HG02678 (cell line): ENCODE data around the gene MAP2K1.
"Not testable (repeated sequence)": the region's sequence is repeated elsewhere in the genome, so short reads cannot be mapped to it uniquely, and the experiment has no call there.

Experiments used
- ATAC-seq: cut with Tn5 transposase; IDR thresholded peaks from one replicate; pipeline ENCODE4 v1.9.1; 2021; ENCODE audit warnings: mild to moderate bottlenecking, moderate library complexity; ENCODE audit not compliant: unreplicated experiment

The MAP2K1 gene

GRCh38 chr15:66474135-66474534, 87.4 kb downstream of the MAP2K1 start:
- ATAC-seq, result no peak

- ATAC-seq, result no peak
These were observed 88.3 kb downstream of the MAP2K1 start for GRCh38 chr15:66474963-66475362.

- no peak for ATAC-seq
These were observed 89.8 kb downstream of the MAP2K1 start for GRCh38 chr15:66476535-66476934.

- no peak for ATAC-seq
These were observed 90.3 kb downstream of the MAP2K1 start for GRCh38 chr15:66477011-66477410.

DNA sequence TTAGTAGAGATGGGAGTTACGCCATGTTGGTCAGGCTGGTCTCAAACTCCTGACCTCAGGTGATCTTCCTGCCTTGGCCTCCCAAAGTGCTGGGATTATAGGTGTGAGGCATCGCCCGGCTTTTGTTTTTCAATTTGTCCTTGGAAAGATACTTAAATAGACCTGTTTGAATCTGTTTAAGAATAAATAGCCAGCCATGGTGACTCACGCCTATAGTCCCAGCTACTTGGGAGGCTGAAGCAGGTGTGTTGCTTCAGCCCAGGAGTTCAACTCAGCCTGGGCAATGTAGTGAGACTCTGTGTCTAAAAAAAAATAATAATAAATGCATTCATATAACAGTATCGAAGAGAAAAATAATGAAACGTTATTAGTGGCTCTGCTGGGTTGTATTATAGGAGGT, 93.6 kb downstream of the MAP2K1 start:
- no peak for ATAC-seq

DNA sequence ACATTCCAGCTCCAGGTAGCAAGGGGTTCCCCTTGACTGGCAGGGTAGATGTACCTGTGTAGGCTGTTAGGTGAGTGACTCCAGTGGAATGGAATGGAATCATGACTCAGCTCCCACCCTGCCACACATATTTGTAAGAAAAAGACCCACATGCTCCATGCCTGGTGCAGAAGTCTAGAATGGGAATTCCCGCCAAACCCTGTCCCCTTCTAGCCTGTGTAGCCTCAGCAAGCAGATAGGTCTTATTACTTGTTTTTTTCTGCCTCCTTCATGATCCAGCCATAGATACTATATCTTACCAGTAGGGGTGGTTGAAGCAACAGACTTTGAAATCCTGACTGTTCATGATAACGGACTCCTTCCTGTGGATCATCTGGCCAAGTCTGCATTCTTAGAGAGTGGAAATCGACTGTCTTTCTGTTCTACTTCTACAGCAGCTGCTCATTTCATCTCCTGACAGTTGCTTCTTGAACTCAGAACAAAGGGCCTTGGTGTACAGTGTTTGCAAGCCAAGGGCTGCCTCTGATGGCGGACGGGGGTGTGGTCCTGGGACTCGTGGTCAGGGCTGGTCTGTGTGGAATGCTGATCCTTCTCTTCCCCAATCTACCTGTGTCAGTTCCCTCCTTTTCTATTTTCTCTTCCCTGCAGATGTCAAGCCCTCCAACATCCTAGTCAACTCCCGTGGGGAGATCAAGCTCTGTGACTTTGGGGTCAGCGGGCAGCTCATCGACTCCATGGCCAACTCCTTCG, 94.6 kb downstream of the MAP2K1 start:
- ATAC-seq, result no peak

DNA sequence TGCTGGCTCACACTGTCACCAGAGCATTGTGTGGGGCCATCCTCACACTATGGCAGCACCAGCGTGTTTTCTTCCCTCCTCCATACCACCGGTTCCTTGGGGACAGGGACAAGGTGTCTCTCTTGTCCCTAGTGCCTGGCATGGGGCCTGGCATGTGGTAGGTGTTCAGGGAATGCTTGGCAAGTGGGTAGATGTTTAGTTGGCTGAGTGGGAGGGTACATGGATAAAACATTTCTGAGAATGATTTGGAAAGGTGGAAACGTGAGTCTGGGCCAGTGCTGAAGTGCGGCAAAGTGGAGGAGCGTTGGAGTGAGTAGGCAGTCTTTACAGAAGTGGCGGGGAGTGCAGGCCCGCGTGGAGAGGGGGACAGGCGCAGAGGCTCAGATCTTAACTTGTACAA, 95.8 kb downstream of the MAP2K1 start:
- no peak for ATAC-seq

DNA sequence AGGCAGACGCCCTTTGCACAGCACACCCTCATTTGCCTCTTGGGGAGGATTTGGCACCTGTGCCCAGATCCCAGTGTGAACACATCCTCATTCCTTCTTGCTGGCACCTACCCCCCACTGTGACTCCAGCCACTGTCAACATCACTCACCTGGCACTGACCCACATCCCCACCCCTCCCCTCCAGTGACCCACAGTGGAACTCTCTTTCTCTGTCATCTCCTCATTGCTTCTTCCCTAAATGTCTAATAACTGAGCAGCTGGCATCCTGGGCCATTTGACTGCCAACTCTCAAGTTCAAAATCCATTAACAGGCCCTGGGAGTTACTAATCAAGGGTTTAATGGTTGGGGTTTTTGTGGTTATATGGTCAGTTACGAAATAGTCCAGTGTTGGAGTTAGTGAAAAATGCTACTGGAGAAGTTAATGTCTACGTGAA, 96.4 kb downstream of the MAP2K1 start:
- ATAC-seq, result no peak

- no peak for ATAC-seq
These were observed 97.9 kb downstream of the MAP2K1 start for GRCh38 chr15:66484539-66485112.

DNA sequence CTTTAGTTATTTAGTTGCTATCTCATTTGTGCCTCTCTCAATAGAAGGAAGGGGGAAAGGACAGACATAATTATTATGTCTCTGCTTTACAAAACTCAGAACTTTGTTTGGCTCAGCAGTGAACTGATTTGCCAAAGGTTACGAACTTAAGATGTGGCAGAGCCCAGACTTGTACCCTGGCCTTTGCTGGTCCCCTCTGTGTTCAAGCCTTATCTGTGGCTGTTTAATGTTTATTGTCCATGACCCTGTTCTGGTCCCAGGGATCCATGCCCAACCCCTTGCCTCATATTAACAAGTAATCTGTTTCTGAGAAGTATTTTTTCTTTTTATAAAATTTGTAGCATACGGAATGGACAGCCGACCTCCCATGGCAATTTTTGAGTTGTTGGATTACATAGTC, 100.2 kb downstream of the MAP2K1 start:
- ATAC-seq, result no peak

DNA sequence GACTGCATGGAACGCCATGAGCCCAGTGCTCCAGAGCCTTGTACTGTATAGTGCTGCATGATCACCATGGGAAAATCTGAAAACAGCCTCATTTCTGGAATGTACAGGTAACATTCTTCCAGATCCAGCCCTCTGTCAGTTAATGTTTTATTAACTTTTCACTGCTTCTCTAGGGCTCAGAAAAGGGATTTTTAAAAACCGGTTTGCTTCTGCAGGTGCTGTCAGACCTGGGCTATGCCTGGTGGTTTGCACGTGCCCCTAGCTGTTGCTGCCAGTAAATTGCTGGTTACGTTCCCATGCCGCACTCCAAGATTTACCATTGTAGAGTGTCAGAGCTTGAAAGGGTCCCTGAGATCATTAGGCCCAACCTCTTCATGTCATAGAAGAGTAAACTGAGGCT, 101.8 kb downstream of the MAP2K1 start:
- ATAC-seq, result no peak

- no peak for ATAC-seq
These were observed 102.6 kb downstream of the MAP2K1 start for GRCh38 chr15:66489179-66489791.

DNA sequence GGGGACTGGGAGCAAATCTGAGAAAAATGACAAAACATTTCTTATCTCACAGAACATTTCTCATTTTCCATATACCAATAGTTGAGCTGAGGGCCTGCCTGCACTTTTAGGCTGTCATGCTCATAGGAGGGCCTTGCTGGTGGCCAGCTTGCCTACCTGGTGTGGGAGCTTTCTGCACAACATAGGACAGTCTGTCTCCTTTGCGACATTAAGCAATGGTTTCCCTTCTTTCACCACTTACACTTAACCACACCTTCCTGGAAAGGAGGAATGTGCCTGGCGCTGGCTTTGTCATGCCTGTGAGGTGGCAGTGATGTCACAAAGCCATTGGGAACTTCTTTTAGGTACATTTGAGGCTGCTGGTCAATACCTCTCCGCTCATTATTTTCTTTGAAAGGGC, 105.1 kb downstream of the MAP2K1 start:
- no peak for ATAC-seq

GRCh38 chr15:66494262-66494661, 107.5 kb downstream of the MAP2K1 start:
- ATAC-seq, result no peak

DNA sequence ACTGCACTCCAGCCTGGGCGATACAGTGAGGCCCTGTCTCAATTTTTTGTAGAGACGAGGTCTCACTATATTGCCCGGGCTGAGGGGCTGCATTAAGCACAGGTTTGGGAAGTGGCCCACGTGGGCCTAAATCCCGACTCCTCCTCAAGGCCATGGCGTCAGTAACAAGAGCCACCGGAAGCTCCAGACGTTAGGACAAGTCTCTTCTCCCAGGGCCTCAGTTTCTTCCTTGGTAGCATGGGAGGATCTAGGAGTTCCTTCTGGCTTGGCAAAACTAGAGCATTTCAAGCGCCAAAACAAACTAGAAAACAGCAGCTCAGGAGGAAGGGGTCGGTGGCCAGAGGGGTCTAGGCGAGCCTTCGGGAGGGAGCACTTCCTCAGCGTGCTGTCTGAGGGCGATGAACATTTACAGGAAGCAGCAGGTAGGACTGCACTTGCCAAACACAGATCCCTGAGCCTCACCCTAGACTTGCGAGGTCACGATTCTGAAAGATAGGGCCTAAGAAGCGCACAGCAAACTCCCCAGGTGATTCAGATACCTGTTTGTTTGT, 110.3 kb downstream of the MAP2K1 start:
- ATAC-seq, result no peak

DNA sequence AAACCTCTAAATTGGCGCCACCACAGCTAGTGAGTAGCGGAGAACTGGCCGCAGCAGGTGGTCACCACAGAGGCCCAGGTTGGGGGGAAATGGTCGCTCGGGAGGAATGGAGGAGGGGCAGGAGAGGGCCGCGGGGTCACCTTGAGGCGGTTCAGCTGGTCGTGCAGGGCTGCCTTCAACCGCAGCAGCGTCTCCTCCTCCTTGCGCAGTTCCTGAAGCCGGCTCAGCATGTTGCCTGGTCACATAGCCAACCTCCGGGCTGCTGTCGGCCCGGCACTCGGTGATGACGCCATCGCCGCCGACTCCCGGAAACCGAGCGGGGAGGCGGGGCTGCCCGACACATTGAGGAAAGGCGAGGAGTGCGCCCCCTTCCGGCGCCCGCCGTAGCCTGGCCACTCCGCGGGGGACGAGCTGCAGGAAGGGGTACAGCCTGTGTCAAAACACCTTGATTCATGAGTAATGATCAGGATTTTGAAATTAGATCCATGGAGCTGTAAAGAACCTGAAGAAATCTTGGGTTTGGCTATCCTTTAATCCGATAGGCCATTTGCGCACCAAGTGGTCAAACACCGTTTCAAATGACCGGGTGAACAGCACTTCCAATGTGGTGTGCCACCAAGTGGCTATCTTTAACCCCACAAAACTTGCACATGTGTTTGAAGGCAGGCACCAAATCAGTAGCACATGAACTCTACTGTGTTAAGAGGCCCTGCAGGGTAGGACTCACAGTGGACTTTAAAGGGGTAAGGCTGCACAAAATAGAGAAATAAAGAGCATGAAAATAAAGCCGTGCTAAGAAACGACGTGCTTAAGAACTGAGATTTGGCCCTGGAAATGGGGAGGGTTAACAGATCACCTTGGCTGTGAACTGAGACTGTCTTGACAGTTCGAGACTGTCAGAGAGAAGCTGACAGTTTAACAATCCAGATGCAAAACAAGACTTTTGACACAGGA, 111.1 kb downstream of the MAP2K1 start, which contains the start of gene SNAPC5:
Gene SNAPC5 (minus strand): TSS at position 261 of the 954 bp plus-strand sequence. CDS start 31 bp downstream, at position 230.
- peak; percentile 90 for ATAC-seq

DNA sequence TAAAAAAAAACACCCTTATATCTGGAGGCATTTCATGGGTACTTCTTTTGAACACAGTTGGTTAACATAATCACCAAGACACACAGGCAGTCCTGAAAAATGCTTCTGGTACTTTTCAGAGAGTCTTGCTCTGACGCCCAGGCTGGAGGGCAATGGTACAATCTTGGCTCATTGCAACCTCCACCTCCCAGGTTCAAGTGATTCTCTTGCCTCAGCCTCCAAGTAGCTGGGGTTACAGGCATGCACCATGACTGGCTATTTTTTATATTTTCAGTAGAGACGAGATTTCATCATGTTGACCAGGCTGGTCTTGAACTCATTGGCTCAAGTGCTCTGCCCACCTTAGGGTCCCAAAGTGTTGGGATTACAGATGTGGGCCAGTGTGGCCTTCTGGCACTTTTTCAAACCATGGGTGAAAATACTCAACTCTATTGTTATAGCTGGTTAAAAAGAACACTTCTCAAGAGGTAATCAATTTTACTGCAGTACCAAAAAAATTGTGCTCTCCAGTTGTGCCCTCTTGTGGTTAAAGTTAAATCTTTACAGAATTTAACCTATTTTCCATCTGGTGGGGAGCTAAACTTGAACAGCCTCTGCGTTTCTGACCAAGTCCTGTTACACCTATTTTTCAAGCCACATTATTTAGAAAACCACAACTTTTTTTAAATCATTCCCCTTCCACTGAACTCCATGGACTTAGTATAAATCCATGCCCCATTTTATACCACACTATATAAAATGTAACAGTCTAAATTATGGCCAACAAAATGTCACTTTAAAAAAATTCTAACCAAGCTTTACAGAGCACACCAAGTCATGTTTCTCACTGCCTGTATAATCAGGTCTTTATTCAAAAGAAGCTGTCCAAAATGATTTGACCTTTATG, 112.0 kb downstream of the MAP2K1 start:
- no peak for ATAC-seq

GRCh38 chr15:66500346-66500745, 113.6 kb downstream of the MAP2K1 start:
- not testable (repeated sequence) for ATAC-seq

DNA sequence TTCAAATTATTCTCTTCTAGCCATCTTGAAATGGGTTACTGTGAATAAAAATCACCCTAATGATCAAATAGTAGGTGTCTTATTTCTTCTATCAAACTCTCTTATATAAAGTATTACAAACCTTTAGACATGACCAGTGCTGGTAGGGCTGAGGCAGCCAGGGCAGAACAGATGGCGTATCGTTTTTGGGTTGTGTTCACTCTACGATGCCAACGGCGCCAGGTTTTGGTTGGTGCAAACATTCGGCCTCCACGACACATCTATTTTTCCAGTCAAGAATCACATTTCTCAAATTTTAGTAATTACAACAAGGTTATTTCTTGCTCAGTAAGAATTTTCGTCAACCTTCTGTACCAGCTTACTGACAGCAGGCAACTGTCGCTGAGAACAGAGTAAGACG, 115.8 kb downstream of the MAP2K1 start:
- no peak for ATAC-seq
